HG02970 (cell line): ENCODE results near the gene TAF3.
"Not testable (repeated sequence)": the region's sequence is repeated elsewhere in the genome, so short reads cannot be mapped to it uniquely, and the experiment has no call there.

Experiments used
- ATAC-seq: cut with Tn5 transposase; IDR thresholded peaks from one replicate; pipeline ENCODE4 v1.9.1; 2021; ENCODE audit warnings: mild to moderate bottlenecking, moderate library complexity, moderate number of reproducible peaks; ENCODE audit not compliant: unreplicated experiment, low FRiP score

Gene TAF3, protein sequence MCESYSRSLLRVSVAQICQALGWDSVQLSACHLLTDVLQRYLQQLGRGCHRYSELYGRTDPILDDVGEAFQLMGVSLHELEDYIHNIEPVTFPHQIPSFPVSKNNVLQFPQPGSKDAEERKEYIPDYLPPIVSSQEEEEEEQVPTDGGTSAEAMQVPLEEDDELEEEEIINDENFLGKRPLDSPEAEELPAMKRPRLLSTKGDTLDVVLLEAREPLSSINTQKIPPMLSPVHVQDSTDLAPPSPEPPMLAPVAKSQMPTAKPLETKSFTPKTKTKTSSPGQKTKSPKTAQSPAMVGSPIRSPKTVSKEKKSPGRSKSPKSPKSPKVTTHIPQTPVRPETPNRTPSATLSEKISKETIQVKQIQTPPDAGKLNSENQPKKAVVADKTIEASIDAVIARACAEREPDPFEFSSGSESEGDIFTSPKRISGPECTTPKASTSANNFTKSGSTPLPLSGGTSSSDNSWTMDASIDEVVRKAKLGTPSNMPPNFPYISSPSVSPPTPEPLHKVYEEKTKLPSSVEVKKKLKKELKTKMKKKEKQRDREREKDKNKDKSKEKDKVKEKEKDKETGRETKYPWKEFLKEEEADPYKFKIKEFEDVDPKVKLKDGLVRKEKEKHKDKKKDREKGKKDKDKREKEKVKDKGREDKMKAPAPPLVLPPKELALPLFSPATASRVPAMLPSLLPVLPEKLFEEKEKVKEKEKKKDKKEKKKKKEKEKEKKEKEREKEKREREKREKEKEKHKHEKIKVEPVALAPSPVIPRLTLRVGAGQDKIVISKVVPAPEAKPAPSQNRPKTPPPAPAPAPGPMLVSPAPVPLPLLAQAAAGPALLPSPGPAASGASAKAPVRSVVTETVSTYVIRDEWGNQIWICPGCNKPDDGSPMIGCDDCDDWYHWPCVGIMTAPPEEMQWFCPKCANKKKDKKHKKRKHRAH

DNA sequence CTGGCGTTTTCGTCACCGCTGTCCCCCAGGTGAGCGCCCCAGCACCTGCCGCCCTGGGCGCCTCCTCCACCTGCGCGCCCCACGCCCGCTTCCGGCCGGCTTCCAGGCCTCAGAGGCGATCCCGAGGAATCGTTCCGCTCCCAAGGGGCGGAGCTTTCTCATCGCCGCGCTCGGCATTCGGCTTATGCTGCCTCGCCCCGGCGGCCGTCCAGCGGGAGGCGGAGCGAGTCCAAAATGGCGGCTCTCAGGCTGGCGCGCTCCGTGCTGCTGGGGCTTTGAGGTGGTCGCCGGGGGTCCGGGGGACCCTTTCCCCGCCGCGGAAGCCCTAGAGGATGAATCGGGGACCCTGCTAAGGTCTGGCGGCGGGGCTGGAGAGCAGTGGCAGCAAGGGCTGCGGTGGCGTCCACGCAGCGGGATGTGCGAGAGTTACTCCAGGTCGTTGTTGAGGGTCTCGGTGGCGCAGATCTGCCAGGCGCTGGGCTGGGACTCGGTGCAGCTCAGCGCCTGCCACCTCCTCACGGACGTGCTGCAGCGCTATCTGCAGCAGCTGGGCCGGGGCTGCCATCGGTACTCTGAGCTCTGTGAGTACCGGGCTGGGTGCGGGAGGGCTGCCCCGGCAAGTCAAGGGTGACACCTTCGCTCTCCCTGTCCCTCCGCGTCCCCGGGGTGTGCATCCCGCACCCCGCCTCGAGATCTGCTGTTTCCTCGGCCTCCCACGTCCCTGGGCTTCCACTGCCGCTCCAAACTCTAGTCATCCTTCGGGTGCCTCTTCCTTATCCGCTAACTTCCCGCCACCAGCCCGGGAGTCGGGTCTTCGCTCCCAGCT lies at the start of gene TAF3:
Gene TAF3 (plus strand): TSS at position 211 of the 826 bp plus-strand sequence. CDS start 205 bp downstream, at position 416.
- ATAC-seq: peak; percentile 92

DNA sequence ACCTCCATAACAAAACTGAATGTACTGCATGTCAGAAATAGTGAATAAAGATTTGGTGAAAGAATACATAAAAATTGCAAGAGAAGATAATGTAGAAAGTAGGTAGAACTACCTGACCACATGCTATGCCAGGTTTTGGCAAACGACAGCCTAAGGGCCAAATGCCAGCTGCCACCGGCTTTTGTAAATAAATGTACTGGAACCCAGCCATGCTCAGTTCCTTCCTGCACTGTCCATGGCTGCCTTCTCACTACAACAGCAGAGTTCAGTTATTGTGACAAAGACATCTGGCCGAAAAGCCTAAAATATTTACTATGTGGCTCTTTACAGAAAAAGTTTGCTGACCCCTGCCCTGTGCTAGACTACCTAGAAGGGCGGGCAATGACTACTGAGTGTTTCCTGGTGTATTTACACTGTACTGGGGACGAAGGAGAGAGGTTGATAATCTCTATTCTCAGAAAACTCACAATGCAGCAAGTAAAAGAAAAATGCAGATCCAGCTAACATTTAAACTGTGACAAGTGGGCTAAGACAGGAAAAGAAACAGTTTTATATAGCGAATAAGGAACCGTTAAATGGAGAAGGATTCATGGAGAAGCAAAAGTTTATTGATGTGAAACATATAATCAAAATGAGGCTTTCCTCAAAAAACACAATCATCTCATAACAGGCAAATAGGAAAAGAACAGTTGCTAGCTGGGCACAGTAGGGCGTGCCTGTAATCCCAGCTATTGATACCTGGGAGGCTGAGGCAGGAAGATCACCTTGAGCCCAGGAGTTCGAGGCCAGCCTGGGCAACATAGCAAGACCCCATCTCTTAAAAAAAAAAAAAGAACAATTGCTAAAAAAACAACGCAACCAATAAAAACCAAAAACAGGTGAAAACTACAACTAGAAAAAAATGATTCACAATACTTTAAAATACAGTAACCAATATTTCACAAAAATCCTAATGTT lies 44.2 kb upstream of the TAF3 start:
- ATAC-seq: no peak

DNA sequence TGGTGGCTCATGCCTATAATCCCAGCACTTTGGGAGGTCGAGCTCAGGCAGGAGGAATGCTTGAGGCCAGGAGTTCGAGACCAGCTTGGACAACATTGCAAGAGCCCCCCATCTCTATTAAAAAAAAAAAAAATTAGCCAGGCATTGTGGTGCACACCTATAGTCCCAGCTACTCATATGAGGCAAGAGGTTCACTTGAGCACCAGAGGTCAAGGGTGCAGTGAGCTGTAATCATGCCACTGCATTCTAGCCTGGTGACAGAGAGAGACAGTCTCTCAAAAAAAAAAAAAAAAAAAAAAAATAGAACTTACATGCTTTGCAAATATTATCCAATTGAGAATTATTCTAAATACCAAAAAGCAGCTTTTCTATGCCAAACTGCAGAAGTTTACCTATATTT lies 41.5 kb upstream of the TAF3 start:
- ATAC-seq: no peak

DNA sequence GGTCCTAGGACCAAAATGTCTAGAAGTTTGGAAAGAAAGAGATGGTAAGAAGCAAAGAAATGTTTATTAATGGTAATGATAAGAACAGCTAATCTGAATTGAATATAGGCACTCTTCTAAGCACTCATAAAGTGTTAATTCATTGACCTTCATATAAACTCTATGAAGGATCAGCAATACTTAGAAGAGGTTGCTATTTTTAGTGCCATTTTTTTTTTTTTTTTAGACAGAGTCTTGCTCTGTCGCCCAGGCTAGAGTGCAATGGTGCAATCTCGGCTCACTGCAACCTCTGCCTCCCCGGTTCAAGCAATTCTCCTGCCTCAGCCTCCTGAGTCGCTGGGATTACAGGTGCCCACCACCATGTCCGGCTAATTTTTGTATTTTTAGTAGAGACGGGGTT lies 36.1 kb upstream of the TAF3 start:
- ATAC-seq: not testable (repeated sequence)

DNA sequence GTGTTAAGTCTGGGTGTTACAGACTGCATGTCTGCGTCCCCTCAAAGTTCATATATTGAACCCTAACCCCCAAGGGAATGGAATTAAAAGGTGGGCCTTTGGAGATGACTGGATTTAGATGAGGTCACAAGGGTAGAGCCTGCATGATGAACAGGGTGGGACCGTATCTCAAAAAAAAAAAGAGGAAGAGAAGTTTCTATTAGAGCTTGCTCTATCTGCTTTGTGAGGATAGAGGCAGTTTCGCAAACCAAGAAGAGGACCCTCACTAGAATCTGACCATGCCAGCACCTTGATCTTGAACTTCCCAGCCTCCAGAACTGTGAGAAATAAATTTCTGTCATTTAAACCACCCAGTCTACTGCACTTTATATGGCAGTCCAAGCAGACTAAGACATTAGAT lies 31.9 kb upstream of the TAF3 start:
- ATAC-seq: no peak

DNA sequence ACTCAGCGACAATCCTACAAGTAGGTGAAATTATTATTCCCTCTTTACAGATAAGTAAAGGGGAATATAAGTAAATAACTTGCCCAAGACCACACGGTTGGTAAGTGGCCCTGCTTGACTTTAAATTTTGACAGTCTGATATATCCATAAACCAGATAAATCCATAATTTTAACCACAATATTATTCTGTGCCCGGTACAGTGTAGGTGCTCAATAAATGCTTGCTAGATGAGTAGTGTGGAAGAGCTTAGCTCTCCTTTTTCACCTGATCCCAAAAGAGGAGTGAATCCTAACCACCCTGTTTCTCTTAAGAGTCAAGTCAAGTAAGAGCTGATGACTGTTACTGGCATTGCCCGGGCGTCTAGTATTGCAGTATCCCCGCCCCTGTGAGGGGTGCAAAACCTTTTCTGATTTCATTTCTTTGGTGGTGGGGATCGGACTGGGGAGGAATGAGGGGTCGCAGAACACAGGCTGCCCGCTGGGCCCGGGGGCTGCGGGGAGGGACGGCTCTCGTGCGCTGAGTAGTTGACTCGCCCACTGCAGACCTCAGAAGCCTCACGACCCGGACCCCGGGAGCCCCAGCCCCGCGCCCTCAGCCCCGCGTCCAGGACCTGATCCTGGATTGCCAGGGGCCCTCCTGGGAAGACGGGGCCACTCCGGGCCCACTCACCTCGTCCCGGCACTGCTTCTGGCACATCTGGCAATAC lies 31.0 kb upstream of the TAF3 start:
- ATAC-seq: peak; percentile 8

DNA sequence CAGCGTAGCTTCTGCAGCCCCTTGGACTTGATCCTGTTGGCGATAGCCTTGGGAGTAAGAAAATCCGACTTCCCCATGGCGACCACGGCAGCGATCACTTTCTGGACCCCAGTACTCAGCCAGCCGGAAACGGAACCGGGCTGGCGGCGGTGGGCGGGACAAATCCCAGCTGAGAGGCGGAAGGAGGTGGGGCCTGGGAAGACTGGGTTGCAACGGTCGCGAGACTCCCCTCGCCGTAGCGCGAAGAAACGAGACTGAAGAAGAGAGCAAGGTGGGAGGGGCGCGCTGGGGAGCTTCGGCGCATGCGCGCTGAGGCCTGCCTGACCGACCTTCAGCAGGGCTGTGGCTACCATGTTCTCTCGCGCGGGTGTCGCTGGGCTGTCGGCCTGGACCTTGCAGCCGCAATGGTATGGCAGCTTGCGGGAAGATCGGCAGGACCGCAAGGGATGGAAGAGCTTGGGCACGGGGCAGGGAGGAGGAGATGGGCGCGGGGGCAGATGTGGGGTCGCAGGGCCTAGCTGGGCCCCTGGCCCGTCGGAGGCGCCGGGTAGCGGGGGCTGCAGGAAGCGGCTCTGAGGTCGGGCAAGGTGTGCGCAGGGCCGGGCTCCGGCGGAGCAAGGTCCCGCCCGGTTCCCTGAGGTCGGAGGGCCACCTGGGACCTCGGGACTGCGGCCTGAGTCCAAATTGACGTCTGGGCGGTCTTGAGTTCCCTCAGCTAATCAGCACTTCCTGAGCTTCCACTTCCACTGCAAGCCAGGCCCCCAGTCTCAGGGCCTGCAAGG lies 30.3 kb upstream of the TAF3 start, which contains the start of the genes ATP5F1C and KIN:
Gene ATP5F1C (plus strand): TSS at position 321 of the 782 bp plus-strand sequence. CDS start 31 bp downstream, at position 352.
Gene KIN (minus strand): TSS at position 137 of the 782 bp plus-strand sequence. CDS start 60 bp downstream, at position 77.
- ATAC-seq: peak; percentile 98

DNA sequence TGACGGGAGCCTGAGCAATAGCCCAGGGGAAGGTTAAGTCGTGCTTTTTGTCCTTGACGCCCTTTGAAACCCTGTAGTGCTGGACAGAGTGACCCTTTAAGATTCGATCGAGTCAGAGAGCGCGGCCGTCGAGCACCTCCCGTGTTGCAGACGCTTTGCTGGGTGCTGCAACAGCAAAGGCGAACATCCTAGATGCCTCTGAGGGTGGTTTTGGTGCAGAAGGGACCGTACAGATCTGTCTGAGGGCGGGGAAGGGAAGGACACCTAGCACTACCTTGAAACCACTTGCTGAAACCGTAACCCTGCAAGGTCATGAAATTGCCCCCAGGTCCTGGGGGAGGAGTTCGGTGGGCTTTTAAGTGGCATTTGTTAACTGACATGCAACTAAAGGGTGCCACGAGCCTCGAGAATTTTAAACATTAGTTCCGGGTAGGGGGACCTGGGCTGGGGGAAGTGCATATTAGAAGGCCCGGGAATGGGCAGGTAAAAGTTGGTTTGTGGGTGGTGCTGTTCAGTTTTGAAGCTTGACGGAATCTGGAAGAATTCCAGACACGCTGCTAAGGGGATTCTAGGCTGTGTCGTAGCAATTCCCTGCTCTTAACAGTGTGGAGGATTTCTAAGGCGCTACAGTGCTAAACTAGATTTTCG lies 29.5 kb upstream of the TAF3 start:
- ATAC-seq: peak; percentile 3

DNA sequence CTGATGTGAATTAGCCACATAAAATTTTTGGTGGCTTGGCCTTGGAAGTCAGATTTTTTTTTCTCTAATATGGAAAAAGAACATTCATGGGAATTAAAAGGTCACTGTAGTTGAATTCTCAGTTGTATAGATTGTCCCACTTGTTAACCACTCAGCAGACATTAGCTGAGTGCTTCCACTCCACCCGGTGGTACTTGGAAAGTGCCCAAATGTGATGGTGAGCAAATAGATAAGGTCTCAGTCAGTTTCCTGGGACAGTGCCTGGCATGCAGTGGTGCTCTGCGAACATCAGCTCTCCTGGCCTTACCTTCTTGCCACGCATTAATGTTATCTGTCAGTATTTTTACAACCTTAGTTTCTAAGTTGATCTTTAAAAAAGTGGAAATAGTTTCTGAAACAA lies 28.9 kb upstream of the TAF3 start:
- ATAC-seq: no peak

DNA sequence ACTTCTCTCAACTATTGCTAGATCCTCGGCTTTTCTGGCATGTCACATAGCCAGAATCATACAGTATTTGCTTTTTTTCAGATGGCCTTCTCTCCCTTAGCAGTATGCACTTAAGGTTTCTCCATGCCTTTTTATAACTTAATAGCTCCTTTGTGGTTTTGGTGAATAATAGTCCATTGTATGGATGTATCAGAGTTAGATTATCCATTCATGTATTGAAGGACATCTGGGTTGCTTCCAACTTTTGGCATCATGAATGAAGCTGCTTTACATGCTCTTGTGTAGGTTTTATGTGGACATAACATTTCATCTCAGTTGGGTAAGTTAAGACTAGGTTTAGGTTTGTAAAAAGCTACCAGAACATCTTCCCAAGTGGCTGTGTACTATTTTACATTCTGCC lies 25.8 kb upstream of the TAF3 start:
- ATAC-seq: no peak

DNA sequence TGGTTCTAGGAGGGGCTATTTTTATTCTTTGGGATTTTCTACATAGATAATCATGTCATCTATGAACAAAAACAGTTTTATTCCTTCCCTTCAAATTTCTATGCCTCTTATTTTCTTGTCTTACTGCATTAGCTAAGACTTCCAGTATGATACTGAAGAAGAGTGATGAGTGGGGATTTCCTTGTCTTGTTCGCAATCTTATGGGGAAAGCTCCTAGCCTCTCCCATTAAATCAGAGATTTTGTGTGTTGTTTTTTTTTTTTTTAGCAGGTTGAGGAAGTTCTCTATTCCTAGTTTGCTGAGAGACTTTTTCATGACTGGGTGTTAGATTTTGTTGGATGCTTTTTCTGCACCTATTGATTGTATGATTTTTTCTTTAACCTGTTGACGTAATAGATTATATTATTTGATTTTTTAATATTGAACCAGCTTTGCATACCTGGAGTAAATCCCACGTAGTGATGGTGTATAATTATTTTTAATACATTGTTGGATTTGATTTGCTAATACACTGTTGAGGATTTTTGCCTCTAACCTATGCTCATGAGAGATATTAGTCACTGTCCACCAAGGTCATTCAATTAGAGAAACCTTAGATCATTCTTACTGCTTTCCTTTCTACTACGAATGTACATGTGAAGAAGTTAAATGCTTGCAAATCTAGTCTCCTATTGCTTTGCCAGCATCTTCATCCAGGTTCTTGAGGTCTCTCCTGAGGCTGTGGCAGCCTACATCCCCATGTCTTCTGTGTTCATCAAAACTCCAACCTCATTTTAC lies 23.9 kb upstream of the TAF3 start:
- ATAC-seq: no peak

DNA sequence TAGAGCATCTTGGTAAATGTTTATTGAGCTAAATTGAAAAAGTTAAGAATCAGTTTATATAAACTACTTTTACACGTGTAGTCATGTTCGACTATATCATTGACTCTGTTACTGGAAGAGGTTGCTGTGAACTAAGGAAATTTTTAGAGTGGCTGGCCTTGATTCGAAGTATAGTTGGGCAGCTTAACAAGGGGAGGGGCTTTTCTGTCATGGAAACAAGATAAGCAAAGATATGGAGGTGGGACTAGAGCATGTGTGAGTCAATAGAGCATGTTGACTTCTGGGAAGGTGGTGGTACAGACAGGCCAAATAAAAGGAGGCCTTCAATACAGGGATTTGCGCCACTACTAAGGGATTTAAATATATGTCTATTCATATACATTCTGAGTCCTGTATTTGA lies 22.7 kb upstream of the TAF3 start:
- no peak for ATAC-seq

DNA sequence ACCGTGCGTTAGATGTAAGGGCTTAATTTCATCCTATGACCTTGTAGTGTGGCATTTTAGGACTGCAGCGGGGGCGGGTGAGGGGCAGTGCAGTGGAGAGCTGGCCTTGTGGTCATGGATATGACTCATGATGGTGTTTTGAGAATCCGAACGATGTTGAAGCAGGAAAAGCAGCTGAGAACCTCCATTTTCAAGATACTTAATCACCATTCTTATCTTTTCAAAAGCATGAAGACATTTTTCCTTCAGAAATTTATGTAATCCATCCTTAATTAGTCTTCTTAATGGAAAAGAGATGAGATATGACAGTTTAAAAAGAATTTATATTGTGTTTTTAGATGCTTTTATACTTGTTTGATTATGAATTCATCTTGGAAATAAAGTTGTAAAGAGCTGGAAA lies 20.7 kb upstream of the TAF3 start:
- no peak for ATAC-seq

DNA sequence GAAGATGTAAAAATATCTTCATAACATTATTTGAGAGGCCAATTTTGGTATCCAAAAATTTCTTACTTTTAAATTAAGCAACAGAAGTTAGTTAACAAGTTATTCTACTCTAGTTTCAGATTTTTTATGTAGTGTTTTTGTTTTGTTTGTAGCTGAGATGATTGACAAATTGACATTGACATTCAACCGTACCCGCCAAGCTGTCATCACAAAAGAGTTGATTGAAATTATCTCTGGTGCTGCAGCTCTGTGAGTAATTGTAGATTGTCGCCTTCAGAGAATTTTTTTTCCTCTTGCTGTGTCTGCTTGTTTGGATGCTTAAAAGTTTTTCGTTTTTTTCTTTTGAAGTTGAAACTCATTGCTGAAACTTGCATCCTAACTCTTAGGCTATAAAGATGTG lies 15.7 kb upstream of the TAF3 start:
- ATAC-seq: no peak

DNA sequence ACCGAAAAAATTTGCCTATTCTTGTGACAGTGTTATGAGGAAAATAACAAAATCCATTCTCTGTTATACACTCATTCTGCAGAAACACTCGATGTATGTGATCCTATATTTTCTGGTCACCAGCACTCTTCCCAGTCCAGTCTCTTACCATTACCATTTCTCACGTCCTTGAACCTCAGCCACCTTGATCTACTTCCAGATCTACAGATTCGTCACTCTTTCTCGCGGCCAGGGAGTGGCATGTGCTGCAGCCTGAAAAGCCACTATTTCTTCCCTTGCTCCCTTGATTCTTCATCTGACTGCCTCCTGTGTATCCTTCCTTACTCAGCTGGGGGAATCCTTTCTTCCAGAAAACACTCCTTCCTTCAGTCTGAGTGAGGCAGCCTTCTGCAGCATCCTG lies 14.1 kb upstream of the TAF3 start:
- ATAC-seq: no peak

DNA sequence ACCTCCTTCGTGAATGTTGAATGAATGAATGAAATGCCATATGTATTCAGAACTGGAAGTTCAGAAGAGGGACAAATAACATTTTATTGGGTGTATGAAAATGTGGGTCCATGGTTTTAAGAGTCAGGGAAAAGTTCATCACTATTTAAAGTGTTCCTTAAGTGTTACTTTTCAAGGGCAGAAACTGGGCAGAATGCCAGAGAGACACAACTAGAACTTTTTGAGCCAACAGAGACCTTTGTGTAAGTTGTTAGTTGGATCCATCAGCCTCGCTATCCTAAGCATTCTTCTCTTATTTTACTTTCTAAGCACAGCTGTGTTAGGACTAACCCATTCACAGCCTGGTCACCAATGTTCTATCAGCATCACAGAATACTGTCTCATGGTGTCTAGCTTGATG lies 13.6 kb upstream of the TAF3 start:
- no peak for ATAC-seq
